Retina (tissue), 1 donor: ENCODE data around the gene DICER1.

Experiments
- DNase-seq: peaks from one replicate; pipeline ENCODE4 v3.0.0-alpha.2; 2016

The DICER1 gene

GRCh38 chr14:95072310-95072905, 84.9 kb downstream of the DICER1 start:
- no peak for DNase-seq

DNA sequence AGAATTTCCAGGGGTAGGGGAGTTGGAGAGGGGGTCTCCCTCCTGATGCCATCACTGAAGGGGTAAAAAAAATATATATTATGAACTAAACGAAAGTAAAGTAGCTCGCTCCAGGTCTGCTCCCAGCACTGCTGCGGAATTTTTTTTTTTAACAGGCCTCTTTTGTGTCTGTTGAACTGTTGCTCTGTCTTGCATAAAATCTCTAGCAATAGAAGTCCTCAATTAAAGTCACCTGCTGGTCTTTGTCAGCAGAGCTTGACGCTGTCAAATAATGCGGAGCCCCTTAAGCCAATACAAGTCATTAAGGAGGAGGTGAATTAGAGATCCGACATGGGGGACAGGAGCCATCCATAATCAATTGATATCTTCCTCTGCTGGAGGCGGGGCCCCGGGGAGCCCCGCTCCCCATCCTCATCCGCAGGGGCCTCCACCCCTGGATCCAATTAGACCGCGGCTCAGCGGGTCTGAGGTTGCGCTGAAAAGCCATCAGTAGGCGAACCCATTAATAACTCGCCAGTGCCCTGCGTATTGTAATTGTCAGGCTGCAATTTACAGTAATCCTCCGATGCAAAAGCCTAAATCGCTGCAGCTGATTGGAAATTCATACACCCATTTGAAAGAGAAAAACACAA, 85.6 kb downstream of the DICER1 start:
- peak; percentile 79 for DNase-seq

DNA sequence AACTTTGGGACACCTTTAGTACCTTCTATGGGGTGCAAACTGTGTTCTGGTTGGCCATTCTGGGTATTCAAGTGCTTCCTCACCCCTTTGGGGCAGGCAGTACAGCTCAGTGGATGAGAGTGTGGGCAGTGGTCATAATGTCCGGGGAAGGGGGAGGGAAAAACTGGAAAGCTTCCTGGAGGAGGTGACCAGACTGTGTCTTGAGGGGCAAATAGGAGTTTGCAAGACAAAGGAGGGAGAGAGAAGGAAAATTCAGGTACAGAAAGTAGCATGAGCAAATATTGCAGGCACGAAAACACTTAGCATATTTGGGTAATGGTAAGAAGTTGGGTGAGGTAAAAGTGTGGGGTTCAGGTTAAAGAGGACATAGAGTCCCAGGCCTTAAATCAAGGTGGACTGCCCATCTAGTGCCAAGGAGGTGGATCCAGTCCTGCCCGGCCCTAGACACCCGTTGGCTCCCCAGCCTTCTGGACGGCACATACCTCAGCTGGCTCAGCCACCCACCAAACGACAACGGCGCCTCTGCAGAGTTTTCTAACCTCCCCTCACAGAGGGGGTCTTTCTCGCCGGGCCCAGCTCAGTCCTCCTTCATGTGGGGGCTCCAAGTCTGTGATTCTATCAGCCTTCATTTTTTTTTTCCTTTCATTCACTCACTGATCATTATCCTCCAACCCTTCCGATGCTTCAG, 86.4 kb downstream of the DICER1 start:
- no peak for DNase-seq

DNA sequence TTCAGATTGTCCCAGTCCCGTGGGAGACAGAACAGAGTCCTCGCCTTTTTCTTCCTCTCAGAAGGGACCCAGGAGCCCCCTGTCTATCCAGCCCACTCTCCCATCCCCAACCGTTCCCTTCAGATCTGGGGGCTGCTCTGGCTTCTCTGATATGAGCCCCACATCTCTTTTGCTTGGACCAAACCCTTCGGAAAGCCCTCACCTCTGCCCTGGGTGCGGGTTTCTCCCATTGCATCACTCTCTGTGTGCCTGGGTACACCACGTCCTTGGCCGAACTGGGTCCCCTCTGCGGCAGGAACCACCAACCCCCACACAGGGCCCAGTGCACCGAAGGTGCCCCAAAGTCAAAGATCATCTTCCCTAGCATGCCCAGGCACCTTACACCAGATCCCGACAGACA, 87.8 kb downstream of the DICER1 start:
- no peak for DNase-seq

DNA sequence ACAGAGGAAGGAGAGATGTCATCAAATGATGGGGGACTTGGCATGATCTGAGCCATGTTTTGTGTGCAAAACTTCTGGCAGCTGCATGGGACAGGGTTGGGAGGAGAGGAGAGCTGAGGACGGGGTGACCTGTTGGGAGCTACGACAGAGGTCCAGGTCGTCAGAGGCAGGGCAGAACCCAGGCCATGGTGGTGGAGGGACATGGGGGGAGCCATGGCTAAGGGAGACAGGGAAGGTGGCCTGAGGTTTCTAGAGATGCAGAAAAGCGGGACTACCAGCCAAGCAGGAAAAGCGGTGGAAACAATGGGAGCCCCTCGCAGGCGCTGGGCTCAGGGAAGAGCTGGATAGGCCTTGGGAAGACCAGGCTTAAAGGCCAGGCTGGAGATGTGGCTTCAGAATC, 88.3 kb downstream of the DICER1 start:
- DNase-seq, result no peak

GRCh38 chr14:95068521-95068920, 88.8 kb downstream of the DICER1 start:
- no peak for DNase-seq

- no peak for DNase-seq
Measured at GRCh38 chr14:95068080-95068479, 89.2 kb downstream of the DICER1 start.

DNA sequence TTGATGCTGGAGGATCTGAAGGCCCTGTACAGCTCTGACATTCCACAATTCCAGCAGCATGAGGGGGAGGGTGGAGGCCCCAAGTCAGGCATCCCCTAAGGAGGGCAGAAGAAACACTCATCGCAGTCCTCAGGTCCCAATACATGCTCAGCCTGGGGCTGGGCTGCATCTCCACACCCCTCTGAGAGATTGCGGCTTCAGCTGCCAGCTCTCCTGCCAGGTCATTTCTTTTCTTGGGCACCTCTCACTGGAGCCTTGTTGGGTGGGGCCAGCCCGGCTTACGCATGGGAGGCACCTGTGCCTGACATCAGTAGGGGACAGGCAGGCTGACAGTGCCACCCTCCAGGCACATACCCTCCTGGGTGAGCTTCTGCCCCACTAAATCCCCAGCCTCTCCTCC, 89.8 kb downstream of the DICER1 start:
- DNase-seq, result no peak

DNA sequence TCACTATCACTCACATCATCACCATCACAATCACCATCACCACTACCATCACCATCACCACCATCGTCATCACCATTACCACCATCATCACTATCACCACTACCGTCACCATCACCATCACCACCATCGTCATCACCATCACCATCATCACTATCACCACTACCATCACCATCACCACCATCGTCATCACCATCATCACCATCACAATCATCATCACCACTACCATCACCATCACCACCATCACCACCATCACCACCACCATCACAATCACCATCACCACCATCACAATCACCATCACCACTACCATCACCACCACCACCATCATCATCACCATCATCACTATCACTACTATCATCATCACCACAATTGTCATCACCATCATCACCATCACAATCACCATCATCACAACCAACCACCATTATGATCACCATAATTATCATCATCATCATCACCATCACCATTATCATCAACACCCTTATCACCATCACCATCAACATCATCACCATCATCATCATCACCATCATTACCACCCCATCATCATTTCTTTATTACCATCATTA, 90.8 kb downstream of the DICER1 start:
- DNase-seq, result no peak

DNA sequence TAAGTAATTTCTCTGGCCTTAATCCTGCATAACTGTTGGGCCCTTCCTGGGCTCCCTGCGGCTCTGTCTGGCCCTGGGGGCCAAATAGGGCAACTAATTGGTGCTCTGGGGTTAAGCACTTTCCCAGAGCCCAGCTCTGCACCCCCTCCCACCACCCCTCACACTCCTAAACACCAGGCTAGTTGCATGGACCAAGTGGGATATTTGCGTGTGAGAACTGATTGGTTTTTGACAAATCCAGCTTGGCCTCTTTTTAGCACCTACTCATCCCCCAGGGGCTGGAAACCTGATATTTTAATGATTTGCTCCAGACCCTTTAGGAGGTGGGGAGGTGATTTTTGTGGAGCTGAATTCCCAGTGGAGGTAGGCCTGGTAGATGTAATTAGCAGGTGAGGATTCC, 91.9 kb downstream of the DICER1 start:
- no peak for DNase-seq

GRCh38 chr14:95064734-95065133, 92.6 kb downstream of the DICER1 start:
- no peak for DNase-seq

DNA sequence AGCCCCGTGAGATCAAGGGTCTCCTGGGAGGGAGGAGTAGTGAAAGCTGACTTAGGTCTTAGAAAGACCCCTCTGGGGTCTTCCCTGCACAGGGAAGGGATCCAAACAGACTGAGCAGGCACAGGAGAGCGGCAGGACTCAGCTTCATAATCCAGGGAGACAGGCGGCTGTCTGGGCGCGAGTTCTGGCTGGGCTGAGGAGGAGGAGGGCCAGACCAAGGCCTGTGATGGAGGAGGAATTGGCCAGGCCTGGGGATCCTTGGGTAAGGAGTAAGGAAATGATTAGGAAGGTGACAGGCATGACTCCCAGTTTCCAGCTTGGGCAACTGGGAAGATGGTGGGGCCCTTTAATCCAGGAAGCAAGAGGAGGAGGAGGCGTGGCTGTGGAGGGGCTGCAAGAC, 93.1 kb downstream of the DICER1 start:
- no peak for DNase-seq

- no peak for DNase-seq
Measured at GRCh38 chr14:95063391-95063790, 93.9 kb downstream of the DICER1 start.

DNA sequence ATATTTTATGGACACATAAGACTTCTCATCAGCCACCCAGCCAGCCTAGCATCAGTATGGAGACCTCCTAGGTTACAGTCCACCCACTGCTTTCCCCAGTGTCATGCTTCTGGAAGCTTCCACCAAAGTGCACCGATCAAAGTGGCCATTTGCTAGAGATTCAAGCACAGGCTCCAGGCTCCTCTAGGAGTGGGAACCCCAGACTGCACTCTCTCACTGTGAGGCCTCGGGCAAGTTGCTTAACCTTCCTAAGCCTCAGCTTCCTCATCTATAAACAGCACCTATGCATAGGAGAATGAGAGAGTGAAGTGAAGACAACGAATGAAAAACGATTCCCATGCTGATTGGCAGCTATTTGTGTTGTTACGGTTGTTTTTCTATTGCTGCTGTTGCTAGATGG, 94.4 kb downstream of the DICER1 start:
- DNase-seq, result no peak

DNA sequence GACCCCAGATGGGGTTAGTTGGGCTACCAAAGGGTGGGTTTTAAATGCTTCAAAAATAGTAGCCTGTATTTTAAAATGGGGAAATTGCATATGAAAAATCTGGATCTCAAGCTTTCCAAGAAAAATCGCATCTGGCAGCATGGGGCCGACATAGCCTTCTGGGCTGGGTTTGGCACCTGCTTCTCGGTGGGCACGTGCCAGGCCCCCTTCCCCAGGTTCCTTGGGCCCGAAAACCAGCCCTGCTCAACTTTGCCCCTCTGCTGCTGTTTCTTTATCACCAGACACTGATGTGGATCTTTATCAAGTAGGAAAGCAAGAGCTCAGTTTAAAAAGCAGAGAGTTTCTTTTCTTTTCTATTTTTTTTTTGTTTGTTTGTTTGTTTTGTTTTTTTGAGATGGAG, 95.1 kb downstream of the DICER1 start:
- no peak for DNase-seq

DNA sequence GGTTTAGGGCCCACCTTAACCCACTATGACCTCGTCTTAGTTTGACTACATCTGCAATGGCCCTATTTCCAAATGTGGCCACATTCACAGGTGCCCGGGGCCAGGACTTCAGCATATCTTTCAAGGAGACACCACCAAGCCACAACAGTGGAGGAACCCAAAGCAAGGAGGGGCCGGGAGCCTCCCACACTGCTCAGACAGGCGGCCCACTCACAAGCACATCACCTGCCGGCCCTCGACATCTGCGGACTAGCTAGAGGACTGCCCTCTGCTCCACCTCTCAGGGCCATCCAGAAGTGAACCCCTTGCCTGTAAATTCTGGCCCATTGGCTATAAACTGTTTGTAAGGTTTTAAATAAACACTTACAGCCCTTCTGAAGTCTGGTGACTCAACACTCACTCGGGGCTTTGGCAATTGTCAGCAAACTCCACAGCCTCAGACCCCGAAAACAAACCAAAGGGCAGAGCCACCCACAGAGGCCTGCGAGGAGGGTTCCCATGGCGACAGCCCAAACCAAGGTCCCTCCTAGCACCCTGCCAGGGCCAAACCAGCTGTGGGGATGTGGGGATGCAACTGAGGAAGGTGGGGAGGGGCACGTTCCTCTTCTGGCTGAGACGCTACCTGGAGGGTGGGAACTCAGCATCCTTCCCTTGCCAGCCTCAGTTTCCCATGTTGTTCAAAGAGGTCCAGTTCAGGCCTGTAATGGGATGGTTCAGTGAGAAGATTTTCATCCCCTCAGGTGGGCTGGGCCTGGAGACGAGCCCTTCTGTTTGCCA, 95.8 kb downstream of the DICER1 start:
- DNase-seq, result no peak

GRCh38 chr14:95059126-95059525, 98.2 kb downstream of the DICER1 start:
- DNase-seq, result no peak

DNA sequence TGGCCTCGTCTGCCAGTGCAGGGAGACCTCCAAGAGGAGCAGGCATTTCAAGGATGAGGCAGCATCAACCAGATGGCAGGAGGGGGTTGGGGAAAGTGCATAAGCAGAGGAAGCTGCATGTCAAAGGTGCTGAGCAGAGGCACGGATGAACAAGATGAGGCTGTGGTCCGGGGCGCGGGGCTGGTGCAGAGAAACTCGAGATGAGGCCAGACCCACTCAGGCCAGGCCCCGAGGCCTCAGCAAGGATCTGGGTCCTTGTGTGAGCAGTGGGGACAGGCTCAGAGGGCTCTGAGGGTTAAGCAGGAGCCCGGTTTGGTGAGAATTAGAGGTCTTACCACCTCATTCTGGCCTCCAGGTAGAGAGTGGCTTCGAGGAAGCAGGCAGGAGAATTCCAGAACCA, 98.8 kb downstream of the DICER1 start:
- DNase-seq, result no peak

DNA sequence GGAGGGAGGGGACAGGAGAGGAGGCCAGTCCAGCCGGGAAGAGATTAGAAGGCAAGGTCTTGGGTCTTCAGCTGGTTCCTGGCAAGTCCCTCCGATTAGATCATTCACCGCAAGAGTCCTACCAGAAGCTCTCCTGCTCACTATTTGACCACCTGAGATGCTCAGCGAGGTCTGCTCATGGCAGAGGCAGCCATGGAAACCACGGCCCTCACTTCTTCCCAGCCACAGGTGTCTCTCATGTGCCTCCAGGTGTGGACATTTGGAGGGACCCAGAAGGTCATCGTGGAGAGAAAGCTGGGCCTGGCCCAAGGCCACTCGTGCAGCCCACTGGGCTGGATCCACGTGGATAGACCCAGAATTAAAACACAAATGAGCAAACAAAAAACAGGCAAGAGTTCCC, 99.5 kb downstream of the DICER1 start:
- no peak for DNase-seq

GRCh38 chr14:95057147-95057546, 100.2 kb downstream of the DICER1 start:
- DNase-seq, result no peak

GRCh38 chr14:95056476-95056875, 100.9 kb downstream of the DICER1 start:
- DNase-seq, result no peak

DNA sequence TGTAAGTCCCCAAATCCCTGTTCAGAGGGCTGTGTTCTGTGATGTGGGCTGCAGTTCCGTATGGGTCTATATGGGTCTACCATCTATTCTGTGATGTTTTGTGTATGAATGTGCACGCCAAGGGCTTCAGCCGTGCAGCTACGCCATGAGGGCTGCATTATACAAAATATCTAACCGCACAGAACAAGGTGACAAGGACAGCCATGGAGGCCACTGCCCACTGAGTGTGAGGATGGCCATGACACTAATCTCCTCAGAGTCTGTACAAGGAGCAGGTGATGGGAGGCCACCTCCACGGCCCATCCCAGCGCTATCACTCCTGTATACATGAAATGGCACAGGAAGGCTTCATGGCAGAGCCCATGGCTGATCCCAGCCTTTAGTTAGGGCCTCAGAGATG, 102.0 kb downstream of the DICER1 start:
- no peak for DNase-seq
